Small intestine (tissue), 7 donors: ENCODE results near the gene CEND1. TPM values are rescaled to one million over a fixed set of nuclear protein-coding genes. Genes with fewer than 3 reads are reported as not detected.

ENCODE experiments used
- DNase-seq, 2 donors: peaks; one replicate each; pipeline versions ENCODE4 v3.0.0 to v3.0.0-alpha.2; 2013
- FAIRE-seq: peaks from 2 replicates; lab custom pipeline; 2012; peaks lifted over from hg19 to GRCh38; lab: Jason Lieb, UNC
- H3K27ac ChIP-seq, 3 donors: one replicate each; pipeline ENCODE4 v1.5.1; 2013; ENCODE audit warnings: low read length in 2 of 3, mild to moderate bottlenecking in 2 of 3, control low read depth in 1 of 3, inconsistent platforms in 1 of 3, low read depth in 1 of 3, moderate library complexity in 1 of 3
- H3K27me3 ChIP-seq, 3 donors: one replicate each; pipeline ENCODE4 v1.6.1; 2013; ENCODE audit warnings: low read length in 3 of 3, inconsistent platforms in 1 of 3; ENCODE audit not compliant: control insufficient read depth in 3 of 3, insufficient read depth in 3 of 3
- H3K36me3 ChIP-seq, 3 donors: one replicate each; pipeline ENCODE4 v1.6.1; 2013; ENCODE audit warnings: low read length in 3 of 3, inconsistent platforms in 1 of 3, low read depth in 1 of 3, mild to moderate bottlenecking in 1 of 3, moderate library complexity in 1 of 3; ENCODE audit not compliant: control insufficient read depth in 3 of 3, insufficient read depth in 2 of 3
- H3K4me1 ChIP-seq, 3 donors: one replicate each; pipeline ENCODE4 v1.6.1; 2013; ENCODE audit warnings: low read length in 2 of 3, inconsistent platforms in 1 of 3, low read depth in 1 of 3, mild to moderate bottlenecking in 1 of 3, moderate library complexity in 1 of 3; ENCODE audit not compliant: control insufficient read depth in 3 of 3, insufficient read depth in 2 of 3
- H3K4me3 ChIP-seq, 3 donors: one replicate each; pipeline ENCODE4 v1.5.1; 2013; ENCODE audit warnings: low read length in 3 of 3, control low read depth in 1 of 3, inconsistent platforms in 1 of 3, low read depth in 1 of 3, mild to moderate bottlenecking in 1 of 3, moderate library complexity in 1 of 3
- H3K9me3 ChIP-seq, 2 donors: one replicate each; pipeline ENCODE4 v1.6.1; 2013; ENCODE audit warnings: low read depth in 1 of 2, low read length in 1 of 2; ENCODE audit not compliant: control insufficient read depth in 2 of 2, insufficient read depth in 1 of 2
- WGBS, 3 donors: extraction: QIAGEN DNeasy Blood & Tissue Kit; methylation state at CpG; one replicate each; pipeline ENCODE4 v1.1.7; 2013; 5-methylcytosine and 5-hydroxymethylcytosine counted together
- polyA plus RNA-seq, 4 donors: library from polyadenylated mRNA; stranded (reverse) in 3 of 4; unstranded in 1 of 4; fragments of 200-250 nt in 3 of 4; fragments of 120-200 nt in 1 of 4; gene quantifications; one replicate each; pipeline versions ENCODE4 v1.2.1 to v1.2.3, GENCODE V29; 2013
- donor health status: healthy with polysubstance abuse.
- donor health status: control.
- donor health status: control.
- donor health status: Bipolar disorder and iron deficiency.
- donor health status: healthy.

CEND1 gene
- polyA plus RNA-seq, 4 donors, result 0.22 to 3.3 TPM; not detected in 2

- DNase-seq, result no peak
- Histone ChIP-seq H3K36me3 (peaks cover 0 to 41% (median 5%) of the 10 kb centered on the region in 3 donors), H3K9me3 (no peaks in the 10 kb centered on the region), H3K4me3 (no peak overlapping the region), H3K27me3 (peaks cover 0 to 32% (median 0%) of the 10 kb centered on the region in 3 donors), H3K27ac (no peak overlapping the region), H3K4me1 (peaks cover 3 to 37% (median 10%) of the 10 kb centered on the region in 3 donors)
- no peak for FAIRE-seq
- 75 to 89% (median 81%) methylated on average over 9 to 13 of the region's 13 CpGs for WGBS, 3 donors
Measured at GRCh38 chr11:792873-793272, 3.0 kb upstream of the CEND1 start.

GRCh38 chr11:792535-792821 lies 2.6 kb upstream of the CEND1 start:
- WGBS, 3 donors, result 94 to 96% (median 94%) methylated on average over 9 to 15 of the region's 15 CpGs
- H3K4me1 ChIP-seq, result peaks cover 3 to 37% (median 10%) of the 10 kb centered on the region in 3 donors
- H3K9me3 ChIP-seq, result no peaks in the 10 kb centered on the region

GRCh38 chr11:791658-792534 lies 2.0 kb upstream of the CEND1 start:
- DNase-seq, result no peak
- Histone ChIP-seq H3K27ac (no peak overlapping the region), H3K36me3 (peaks cover 0 to 46% (median 5%) of the 10 kb centered on the region in 3 donors), H3K4me3 (no peak overlapping the region), H3K4me1 (peaks cover 3 to 34% (median 8%) of the 10 kb centered on the region in 3 donors), H3K27me3 (peaks cover 0 to 32% (median 0%) of the 10 kb centered on the region in 3 donors), H3K9me3 (no peaks in the 10 kb centered on the region)
- FAIRE-seq, result no peak
- 93 to 94% (median 93%) methylated on average over 39 to 49 of the region's 49 CpGs for WGBS, 3 donors

More at GRCh38 chr11:792535-792821, 2.6 kb upstream of the CEND1 start:
- FAIRE-seq (no peak), DNase-seq (no peak)
- no peak overlapping the region for H3K27ac ChIP-seq
- H3K36me3 ChIP-seq, result peaks cover 0 to 44% (median 5%) of the 10 kb centered on the region in 3 donors
- peaks cover 0 to 32% (median 0%) of the 10 kb centered on the region in 3 donors for H3K27me3 ChIP-seq
- no peak overlapping the region for H3K4me3 ChIP-seq

DNA sequence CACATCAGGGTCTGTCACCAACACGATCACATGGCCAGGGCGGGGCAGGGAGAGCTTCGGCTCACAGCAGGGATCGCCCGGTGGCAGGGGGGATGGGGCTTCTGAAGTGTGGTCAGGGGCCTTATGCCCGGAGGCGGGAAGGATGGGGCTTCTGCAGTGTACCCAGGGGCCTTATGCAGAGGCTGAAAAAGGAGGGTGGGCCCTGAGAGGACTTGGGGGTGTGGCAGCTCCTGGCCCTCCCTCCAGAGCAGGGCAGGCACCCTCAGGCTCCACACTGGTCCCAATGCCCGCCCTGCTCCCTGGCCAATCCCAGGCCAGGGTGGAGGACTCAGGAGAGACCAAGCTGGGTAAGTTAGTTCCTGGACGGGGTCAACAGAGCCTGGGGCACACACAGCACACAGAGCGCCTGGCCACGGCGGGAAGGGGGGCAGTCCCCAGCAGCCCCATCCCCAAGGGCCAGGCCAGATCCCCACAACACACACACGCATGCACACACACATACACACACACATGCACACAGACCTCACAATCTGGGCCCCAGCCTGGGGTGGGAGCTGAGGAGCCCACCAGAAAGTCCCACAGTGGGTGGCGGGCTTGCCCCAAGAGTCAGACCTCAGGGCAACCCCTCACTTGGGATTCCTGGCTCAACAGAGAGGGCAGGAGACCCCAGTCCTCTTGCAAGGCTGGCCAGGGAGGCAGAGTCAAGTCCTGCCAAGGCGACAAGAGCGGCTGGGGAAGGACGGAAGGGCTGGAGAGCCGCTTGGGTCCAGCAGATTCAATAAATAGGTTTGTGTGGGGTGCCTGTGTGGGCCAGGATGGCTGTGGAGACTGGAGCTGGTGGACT lies 1.1 kb upstream of the CEND1 start:
- H3K4me1 ChIP-seq, result peaks cover 0 to 26% (median 4%) of the 10 kb centered on the region in 3 donors
- no peak overlapping the region for H3K4me3 ChIP-seq
- no peak for DNase-seq
- H3K36me3 ChIP-seq, result peaks cover 0 to 49% (median 5%) of the 10 kb centered on the region in 3 donors
- no peaks in the 10 kb centered on the region for H3K9me3 ChIP-seq
- no peak overlapping the region for H3K27ac ChIP-seq
- peaks cover 0 to 32% (median 0%) of the 10 kb centered on the region in 3 donors for H3K27me3 ChIP-seq
- WGBS, 3 donors, result 63 to 71% (median 67%) methylated on average over 14 to 18 of the region's 18 CpGs
- no peak for FAIRE-seq

GRCh38 chr11:788953-789940 lies 643 bp downstream of the CEND1 start:
- Histone ChIP-seq H3K27me3 (peaks cover 0 to 32% (median 0%) of the 10 kb centered on the region in 3 donors), H3K36me3 (peaks cover 0 to 46% (median 5%) of the 10 kb centered on the region in 3 donors), H3K4me1 (peaks cover 0 to 11% (median 0%) of the 10 kb centered on the region in 3 donors), H3K9me3 (no peaks in the 10 kb centered on the region), H3K4me3 (no peak overlapping the region), H3K27ac (no peak overlapping the region)
- DNase-seq, result no peak
- FAIRE-seq, result no peak
- WGBS, 3 donors, result 15 to 31% (median 18%) methylated on average over 29 to 31 of the region's 31 CpGs

GRCh38 chr11:788009-788640 lies 1.8 kb downstream of the CEND1 start:
- H3K27ac ChIP-seq, result no peak overlapping the region
- H3K27me3 ChIP-seq, result peaks cover 0 to 32% (median 0%) of the 10 kb centered on the region in 3 donors
- FAIRE-seq (no peak), DNase-seq (no peak)
- peaks cover 0 to 37% (median 5%) of the 10 kb centered on the region in 3 donors for H3K36me3 ChIP-seq
- H3K9me3 ChIP-seq, result no peaks in the 10 kb centered on the region
- peaks cover 0 to 15% (median 0%) of the 10 kb centered on the region in 3 donors for H3K4me1 ChIP-seq
- H3K4me3 ChIP-seq, result no peak overlapping the region
- WGBS, 3 donors, result 17 to 57% (median 24%) methylated on average over 24 to 28 of the region's 28 CpGs

DNA sequence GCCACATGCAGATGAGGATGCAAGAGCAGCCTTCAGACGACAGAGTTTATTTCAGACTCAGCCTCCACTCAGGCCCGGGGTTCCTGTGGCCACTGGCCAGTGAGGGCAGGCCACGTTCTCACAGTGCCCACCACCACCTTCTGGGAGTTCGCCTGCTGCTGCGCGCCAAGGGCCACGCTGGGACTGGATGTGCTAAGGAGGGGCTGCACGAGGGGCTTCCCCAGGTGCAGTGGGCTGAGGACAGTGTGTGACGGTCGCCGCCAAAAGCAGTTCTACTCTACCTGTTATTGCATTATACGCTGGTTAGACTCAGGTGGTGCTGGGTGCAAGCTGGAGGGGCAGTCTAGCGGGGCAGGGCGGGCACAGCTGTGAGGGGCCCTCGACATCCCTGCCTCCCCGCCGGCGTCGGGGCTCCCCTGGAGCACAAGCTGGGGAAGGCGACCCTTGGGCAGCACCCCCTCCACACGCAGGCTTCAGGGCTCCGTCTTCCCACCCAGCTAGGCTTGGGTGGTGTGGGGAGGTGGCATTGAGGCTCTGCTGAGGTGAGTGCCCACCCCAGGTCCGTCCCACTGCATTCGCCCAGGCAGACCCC lies 2.7 kb downstream of the CEND1 start:
- 83 to 88% (median 87%) methylated on average over 22 to 24 of the region's 24 CpGs for WGBS, 3 donors
- Histone ChIP-seq H3K9me3 (no peaks in the 10 kb centered on the region), H3K4me3 (no peak overlapping the region), H3K27ac (no peak overlapping the region), H3K4me1 (peaks cover 0 to 19% (median 0%) of the 10 kb centered on the region in 3 donors), H3K36me3 (peaks cover 0 to 29% (median 0%) of the 10 kb centered on the region in 3 donors), H3K27me3 (peaks cover 0 to 32% (median 0%) of the 10 kb centered on the region in 3 donors)
- FAIRE-seq (no peak), DNase-seq (no peak)
